KOPT-K1 (cell line): ENCODE data around the gene ANK3.

Experiments used
- H3K27ac ChIP-seq: fragments of 200-600 bp; sonication (generic); 2 replicates; pipeline ENCODE4 v1.5.1; 2016; ENCODE audit warnings: antibody characterized with exemption, mild to moderate bottlenecking, low read depth, low read length; ENCODE audit not compliant: poor library complexity, severe bottlenecking
- H3K36me3 ChIP-seq: fragments of 200-600 bp; sonication (generic); 2 replicates; pipeline ENCODE4 v1.5.1; 2017; ENCODE audit warnings: antibody characterized with exemption, mild to moderate bottlenecking, low read length, moderate library complexity; ENCODE audit not compliant: insufficient read depth
- H3K9me3 ChIP-seq: fragments of 200-600 bp; sonication (generic); 2 replicates; pipeline ENCODE4 v1.5.1; 2017; ENCODE audit warnings: antibody characterized with exemption, low read length, mild to moderate bottlenecking; ENCODE audit not compliant: insufficient read depth, poor library complexity, severe bottlenecking

Gene ANK3

GRCh38 chr10:60207894-60208293, 181.8 kb downstream of the ANK3 start:
- Histone ChIP-seq H3K9me3 (no peaks in the 10 kb centered on the region), H3K27ac (no peak overlapping the region), H3K36me3 (no peaks in the 10 kb centered on the region)

GRCh38 chr10:60206735-60207134, 182.9 kb downstream of the ANK3 start:
- no peaks in the 10 kb centered on the region for H3K9me3 ChIP-seq
- no peaks in the 10 kb centered on the region for H3K36me3 ChIP-seq
- H3K27ac ChIP-seq = no peak overlapping the region

- no peak overlapping the region for H3K27ac ChIP-seq
- H3K36me3 ChIP-seq = no peaks in the 10 kb centered on the region
- no peaks in the 10 kb centered on the region for H3K9me3 ChIP-seq
These were observed 183.9 kb downstream of the ANK3 start for GRCh38 chr10:60205741-60206140.

GRCh38 chr10:60203993-60204618, 185.6 kb downstream of the ANK3 start:
- Histone ChIP-seq H3K9me3 (no peaks in the 10 kb centered on the region), H3K27ac (no peak overlapping the region), H3K36me3 (no peaks in the 10 kb centered on the region)

GRCh38 chr10:60200682-60201053, 189.0 kb downstream of the ANK3 start:
- Histone ChIP-seq H3K27ac (no peak overlapping the region), H3K36me3 (no peaks in the 10 kb centered on the region), H3K9me3 (no peaks in the 10 kb centered on the region)

- H3K9me3 ChIP-seq = no peaks in the 10 kb centered on the region
- H3K27ac ChIP-seq = no peak overlapping the region
- no peaks in the 10 kb centered on the region for H3K36me3 ChIP-seq
These were observed 189.5 kb downstream of the ANK3 start for GRCh38 chr10:60200012-60200681.

GRCh38 chr10:60197206-60197605, 192.5 kb downstream of the ANK3 start:
- Histone ChIP-seq H3K9me3 (no peaks in the 10 kb centered on the region), H3K36me3 (no peaks in the 10 kb centered on the region), H3K27ac (no peak overlapping the region)

GRCh38 chr10:60194421-60194820, 195.3 kb downstream of the ANK3 start:
- H3K36me3 ChIP-seq = no peaks in the 10 kb centered on the region
- no peak overlapping the region for H3K27ac ChIP-seq
- H3K9me3 ChIP-seq = no peaks in the 10 kb centered on the region

GRCh38 chr10:60192946-60193345, 196.7 kb downstream of the ANK3 start:
- Histone ChIP-seq H3K9me3 (no peaks in the 10 kb centered on the region), H3K27ac (no peak overlapping the region)

GRCh38 chr10:60189861-60190475, 199.7 kb downstream of the ANK3 start:
- Histone ChIP-seq H3K27ac (no peak overlapping the region), H3K9me3 (no peaks in the 10 kb centered on the region), H3K36me3 (no peaks in the 10 kb centered on the region)

More at GRCh38 chr10:60192946-60193345, 196.7 kb downstream of the ANK3 start:
- H3K36me3 ChIP-seq = no peaks in the 10 kb centered on the region

GRCh38 chr10:60188548-60188947, 201.1 kb downstream of the ANK3 start:
- H3K27ac ChIP-seq = no peak overlapping the region
- H3K36me3 ChIP-seq = no peaks in the 10 kb centered on the region
- H3K9me3 ChIP-seq = no peaks in the 10 kb centered on the region

- H3K9me3 ChIP-seq = no peaks in the 10 kb centered on the region
- H3K27ac ChIP-seq = no peak overlapping the region
- H3K36me3 ChIP-seq = no peaks in the 10 kb centered on the region
These were observed 202.0 kb downstream of the ANK3 start for GRCh38 chr10:60187691-60188090.

- Histone ChIP-seq H3K9me3 (no peaks in the 10 kb centered on the region), H3K27ac (no peak overlapping the region), H3K36me3 (no peaks in the 10 kb centered on the region)
These were observed 203.2 kb downstream of the ANK3 start for GRCh38 chr10:60186315-60187071.

- Histone ChIP-seq H3K27ac (no peak overlapping the region), H3K36me3 (no peaks in the 10 kb centered on the region), H3K9me3 (no peaks in the 10 kb centered on the region)
These were observed 204.3 kb downstream of the ANK3 start for GRCh38 chr10:60185421-60185820.

GRCh38 chr10:60182691-60183090, 207.0 kb downstream of the ANK3 start:
- H3K9me3 ChIP-seq = no peaks in the 10 kb centered on the region
- H3K36me3 ChIP-seq = no peaks in the 10 kb centered on the region
- no peak overlapping the region for H3K27ac ChIP-seq
